Calu3 (cell line): Measurements from ENCODE around the gene TAF11L7. TPM values are rescaled to one million over a fixed set of nuclear protein-coding genes. Genes with fewer than 3 reads are reported as not detected.
"Not testable (repeated sequence)": the region's sequence is repeated elsewhere in the genome, so short reads cannot be mapped to it uniquely, and the experiment has no call there.

Source experiments
- BruUV-seq: library from RNA; stranded (reverse); fragments of 400-500 nt; replicated peaks from 2 replicates; lab custom pipeline; 2021; lab: Mats Ljungman, UMichigan
- CTCF ChIA-PET: fragments of 300-600 bp; sonication (Branson Sonifier 250); formaldehyde crosslinking; loops from one replicate; lab custom pipeline; 2022; ENCODE audit warnings: antibody characterized with exemption; lab: Charles Lee
- DNase-seq: peaks from one replicate; pipeline ENCODE4 v3.0.0; 2022
- H3K27ac Mint-ChIP-seq: one replicate; pipeline ENCODE4 v1.8.0; 2022; ENCODE audit warnings: mixed read lengths; ENCODE audit not compliant: unreplicated experiment
- H3K27me3 Mint-ChIP-seq: one replicate; pipeline ENCODE4 v1.8.0; 2022; ENCODE audit warnings: mixed read lengths; ENCODE audit not compliant: unreplicated experiment
- H3K36me3 Mint-ChIP-seq: one replicate; pipeline ENCODE4 v1.8.0; 2022; ENCODE audit warnings: mild to moderate bottlenecking, moderate library complexity, mixed read lengths; ENCODE audit not compliant: insufficient read depth, unreplicated experiment
- H3K4me1 Mint-ChIP-seq: one replicate; pipeline ENCODE4 v1.8.0; 2022; ENCODE audit warnings: mild to moderate bottlenecking, low read depth, mixed read lengths; ENCODE audit not compliant: unreplicated experiment
- H3K4me3 Mint-ChIP-seq: one replicate; pipeline ENCODE4 v1.8.0; 2022; ENCODE audit warnings: mild to moderate bottlenecking, low read depth, moderate library complexity, mixed read lengths; ENCODE audit not compliant: unreplicated experiment
- H3K9me3 Mint-ChIP-seq: one replicate; pipeline ENCODE4 v1.8.0; 2022; ENCODE audit warnings: low read depth, mixed read lengths; ENCODE audit not compliant: unreplicated experiment
- intact Hi-C: fragments of 100-400 bp; cut with micrococcal nuclease; formaldehyde crosslinking; loops from one replicate; pipeline ENCODE4 v1.10.0; 2022; ENCODE audit not compliant: unreplicated experiment
- total RNA-seq: library from RNA; stranded (reverse); gene quantifications from 2 replicates; pipeline ENCODE4 v1.2.3, GENCODE V29; 2022
- TF ChIP-seq, protein P1 (sequence below): fragments of 200-600 bp; IDR thresholded peaks from one replicate; pipeline ENCODE4 v1.8.0; 2022; ENCODE audit warnings: antibody characterized with exemption; ENCODE audit not compliant: unreplicated experiment

Gene TAF11L7
- total RNA-seq, 1 experiment from 2014 or later: not detected

- TF ChIP-seq, protein P1, sequence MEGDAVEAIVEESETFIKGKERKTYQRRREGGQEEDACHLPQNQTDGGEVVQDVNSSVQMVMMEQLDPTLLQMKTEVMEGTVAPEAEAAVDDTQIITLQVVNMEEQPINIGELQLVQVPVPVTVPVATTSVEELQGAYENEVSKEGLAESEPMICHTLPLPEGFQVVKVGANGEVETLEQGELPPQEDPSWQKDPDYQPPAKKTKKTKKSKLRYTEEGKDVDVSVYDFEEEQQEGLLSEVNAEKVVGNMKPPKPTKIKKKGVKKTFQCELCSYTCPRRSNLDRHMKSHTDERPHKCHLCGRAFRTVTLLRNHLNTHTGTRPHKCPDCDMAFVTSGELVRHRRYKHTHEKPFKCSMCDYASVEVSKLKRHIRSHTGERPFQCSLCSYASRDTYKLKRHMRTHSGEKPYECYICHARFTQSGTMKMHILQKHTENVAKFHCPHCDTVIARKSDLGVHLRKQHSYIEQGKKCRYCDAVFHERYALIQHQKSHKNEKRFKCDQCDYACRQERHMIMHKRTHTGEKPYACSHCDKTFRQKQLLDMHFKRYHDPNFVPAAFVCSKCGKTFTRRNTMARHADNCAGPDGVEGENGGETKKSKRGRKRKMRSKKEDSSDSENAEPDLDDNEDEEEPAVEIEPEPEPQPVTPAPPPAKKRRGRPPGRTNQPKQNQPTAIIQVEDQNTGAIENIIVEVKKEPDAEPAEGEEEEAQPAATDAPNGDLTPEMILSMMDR: no peak
- Mint-ChIP-seq H3K36me3 (no peaks in the 10 kb centered on the region), H3K27me3 (no peaks in the 10 kb centered on the region), H3K27ac (no peak overlapping the region), H3K4me1 (no peaks in the 10 kb centered on the region), H3K9me3 (no peaks in the 10 kb centered on the region), H3K4me3 (no peak overlapping the region)
- CTCF ChIA-PET: no interaction called here
- no TSS peak for BruUV-seq
- no peak for DNase-seq
- intact Hi-C loops: no loop called here
Measured at GRCh38 chr5:17619354-17619753, 33.8 kb upstream of the TAF11L7 start.

DNA sequence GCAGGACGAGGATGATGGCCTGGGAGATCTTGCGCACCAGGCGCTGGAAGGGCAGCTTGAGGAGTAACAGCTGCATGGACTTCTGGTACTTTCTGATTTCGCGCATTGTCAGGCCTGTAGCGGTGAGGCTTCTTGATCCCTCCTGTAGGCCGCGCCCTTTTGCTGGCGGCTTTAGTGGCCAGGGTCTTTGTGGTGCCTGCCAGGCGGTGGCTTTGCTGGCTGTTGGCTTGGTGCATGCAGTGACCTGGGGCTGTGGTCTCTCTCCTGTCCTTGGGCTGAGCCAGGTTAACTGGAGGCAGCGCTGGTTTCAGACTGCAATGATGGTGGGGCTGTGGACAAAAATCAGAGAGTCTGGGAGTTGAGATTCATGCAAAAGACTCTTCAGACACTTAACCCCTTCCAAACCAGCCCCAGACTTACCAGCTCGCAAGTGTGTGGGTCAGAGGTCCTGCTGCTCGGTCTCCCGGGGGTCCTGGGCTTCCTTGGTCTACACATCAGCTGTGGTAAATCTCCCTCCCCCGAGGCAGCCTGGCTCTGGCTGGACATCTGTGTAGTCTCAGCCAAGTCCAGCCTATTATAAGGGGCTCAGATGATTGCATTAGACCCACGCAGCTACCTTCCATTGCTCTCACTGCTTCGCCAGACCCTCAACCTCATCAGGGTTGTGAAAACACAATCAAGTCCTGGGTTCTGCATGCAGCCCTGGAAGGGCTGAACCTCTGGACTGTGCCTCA lies 29.5 kb upstream of the TAF11L7 start:
- CTCF ChIA-PET: no interaction called here
- TF ChIP-seq, protein P1: no peak
- Mint-ChIP-seq H3K4me1 (no peaks in the 10 kb centered on the region), H3K9me3 (no peaks in the 10 kb centered on the region), H3K27me3 (no peaks in the 10 kb centered on the region), H3K36me3 (no peaks in the 10 kb centered on the region), H3K27ac (no peak overlapping the region), H3K4me3 (no peak overlapping the region)
- DNase-seq: no peak
- no TSS peak for BruUV-seq
- intact Hi-C loops: no loop called here

DNA sequence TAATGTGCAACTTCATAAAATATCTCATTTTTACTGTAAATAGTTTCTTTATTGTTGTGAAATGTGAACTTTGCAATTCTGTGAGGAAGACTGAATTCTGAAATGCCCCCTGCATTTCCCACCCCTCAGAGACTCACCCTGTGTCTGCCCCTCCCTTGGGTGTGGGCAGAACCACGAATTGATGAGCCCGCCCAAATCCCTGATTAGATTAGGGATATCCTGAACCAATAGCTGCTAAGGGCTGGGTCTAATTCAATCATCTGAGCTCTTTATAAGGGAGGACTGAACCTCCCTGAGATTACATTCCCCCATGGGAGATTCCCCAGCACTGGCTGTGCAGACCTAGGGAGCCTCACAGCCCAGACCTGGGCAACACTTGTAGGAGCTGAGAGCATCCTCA lies 24.5 kb upstream of the TAF11L7 start, which contains the start of gene TAF11L12:
TAF11L12 (plus strand) TSS at position 301 of the 400 bp plus-strand sequence.
- intact Hi-C loops, H3K36me3 Mint-ChIP-seq, BruUV-seq, H3K27ac Mint-ChIP-seq, H3K4me1 Mint-ChIP-seq, H3K9me3 Mint-ChIP-seq, DNase-seq, H3K4me3 Mint-ChIP-seq, CTCF ChIA-PET, H3K27me3 Mint-ChIP-seq: not testable (repeated sequence)

- DNase-seq, CTCF ChIA-PET, H3K27ac Mint-ChIP-seq, BruUV-seq, H3K36me3 Mint-ChIP-seq, intact Hi-C loops, H3K4me3 Mint-ChIP-seq, H3K27me3 Mint-ChIP-seq, H3K4me1 Mint-ChIP-seq, H3K9me3 Mint-ChIP-seq: not testable (repeated sequence)
Measured at GRCh38 chr5:17607461-17607860, 21.9 kb upstream of the TAF11L7 start.

- H3K4me3 Mint-ChIP-seq: no peak overlapping the region
- TF ChIP-seq, protein P1: no peak
- no peaks in the 10 kb centered on the region for H3K36me3 Mint-ChIP-seq
- no TSS peak for BruUV-seq
- no peaks in the 10 kb centered on the region for H3K4me1 Mint-ChIP-seq
- intact Hi-C loops: no loop called here
- peaks cover 6% of the 10 kb centered on the region for H3K9me3 Mint-ChIP-seq
- H3K27ac Mint-ChIP-seq: no peak overlapping the region
- CTCF ChIA-PET: no interaction called here
- H3K27me3 Mint-ChIP-seq: no peaks in the 10 kb centered on the region
- DNase-seq: no peak
Measured at GRCh38 chr5:17604951-17605350, 19.4 kb upstream of the TAF11L7 start.

DNA sequence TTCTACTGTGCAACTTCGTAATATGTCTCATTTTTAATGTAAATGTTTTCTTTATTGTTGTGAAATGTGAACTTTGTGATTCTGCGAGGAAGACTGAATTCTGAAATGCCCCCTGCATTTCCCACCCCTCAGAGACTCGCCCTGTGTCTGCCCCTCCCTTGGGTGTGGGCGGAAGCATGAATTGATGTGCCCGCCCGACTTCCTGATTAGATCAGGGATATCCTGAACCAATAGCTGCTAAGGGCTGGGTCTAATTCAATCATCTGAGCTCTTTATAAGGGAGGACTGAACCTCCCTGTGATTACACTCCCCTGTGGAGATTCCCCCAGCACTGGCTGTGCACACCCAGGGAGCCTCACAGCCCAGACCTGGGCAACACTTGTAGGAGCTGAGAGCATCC lies 18.3 kb upstream of the TAF11L7 start, which contains the start of gene TAF11L11:
TAF11L11 (plus strand) TSS at position 304 of the 400 bp plus-strand sequence.
- DNase-seq, CTCF ChIA-PET, H3K36me3 Mint-ChIP-seq, H3K27ac Mint-ChIP-seq, H3K4me1 Mint-ChIP-seq, BruUV-seq, H3K27me3 Mint-ChIP-seq, H3K9me3 Mint-ChIP-seq, intact Hi-C loops, H3K4me3 Mint-ChIP-seq: not testable (repeated sequence)

GRCh38 chr5:17597728-17598127 lies 12.2 kb upstream of the TAF11L7 start, which contains the start of gene TAF11L10:
TAF11L10 (minus strand) TSS chr5:17597828.
- H3K4me1 Mint-ChIP-seq, intact Hi-C loops, H3K9me3 Mint-ChIP-seq, BruUV-seq, H3K36me3 Mint-ChIP-seq, H3K4me3 Mint-ChIP-seq, H3K27me3 Mint-ChIP-seq, CTCF ChIA-PET, DNase-seq, H3K27ac Mint-ChIP-seq: not testable (repeated sequence)
